GM12878 (cell line): ENCODE measurements around the gene PFKM. TPM values are rescaled to one million over a fixed set of nuclear protein-coding genes. Genes with fewer than 3 reads are reported as not detected.

Experiments
- ATAC-seq: fragments of 200-7000 bp; cut with Tn5 transposase; 3 replicates; pipeline ENCODE4 v1.9.1; 2020; ENCODE audit warnings: mild to moderate bottlenecking, moderate library complexity
- BruUV-seq: library from RNA; stranded (reverse); fragments of 400-500 nt; replicated peaks from 2 replicates; lab custom pipeline; 2021; lab: Mats Ljungman, UMichigan
- CTCF ChIA-PET: fragments of 300-600 bp; sonication (Branson Sonifier 250); formaldehyde crosslinking; extraction: SDS; loops from one replicate; lab custom pipeline; 2021; ENCODE audit warnings: inconsistent platforms; lab: Yijun Ruan, JAX
- POLR2A ChIA-PET: fragments of 350-600 bp; formaldehyde crosslinking; extraction: SDS; loops from one replicate; lab custom pipeline; 2021; ENCODE audit warnings: inconsistent platforms; lab: Charles Lee
- RAD21 ChIA-PET: fragments of 300-600 bp; sonication (Branson Sonifier 250); formaldehyde crosslinking; loops from one replicate; lab custom pipeline; 2023; ENCODE audit warnings: antibody characterized with exemption; ENCODE audit not compliant: unreplicated experiment; lab: Charles Lee
- SMC1A ChIA-PET: fragments of 300-600 bp; sonication (Branson Sonifier 250); formaldehyde crosslinking; loops from one replicate; lab custom pipeline; 2023; ENCODE audit not compliant: unreplicated experiment, uncharacterized antibody; lab: Charles Lee
- DNase-seq: peaks from one replicate; pipeline ENCODE4 v3.0.0-alpha.2; 2011; ENCODE audit warnings: low read depth, low spot score
- FAIRE-seq: peaks from 3 replicates; lab custom pipeline; 2011; peaks lifted over from hg19 to GRCh38; lab: Jason Lieb, UNC
- H2AFZ ChIP-seq: 2 replicates; pipeline ENCODE4 v1.6.0; 2011; ENCODE audit warnings: low read depth, low read length, control low read depth; ENCODE audit not compliant: control insufficient read depth
- H3K27ac ChIP-seq: 2 replicates; pipeline ENCODE4 v1.5.1; 2011; ENCODE audit warnings: control low read depth; ENCODE audit not compliant: control insufficient read depth, insufficient read depth
- H3K27me3 ChIP-seq, 2 experiments: replicated peaks in 1 of 2; 2 replicates each; pipeline versions ENCODE4 v1.6.0 to v1.6.1; 2011; ENCODE audit warnings: low read length in 1 of 2; ENCODE audit not compliant: control insufficient read depth in 2 of 2, insufficient read depth in 2 of 2
- H3K36me3 ChIP-seq, 2 experiments: 2 replicates each; pipeline ENCODE4 v1.5.1; 2011; ENCODE audit warnings: low read length in 1 of 2; ENCODE audit not compliant: control insufficient read depth in 2 of 2, insufficient read depth in 2 of 2
- H3K4me1 ChIP-seq: 2 replicates; pipeline ENCODE4 v1.6.1; 2011; ENCODE audit warnings: mild to moderate bottlenecking, low read length, moderate library complexity, mixed read lengths; ENCODE audit not compliant: control insufficient read depth, insufficient read depth
- H3K4me2 ChIP-seq: 2 replicates; pipeline ENCODE4 v1.6.0; 2011; ENCODE audit warnings: control low read depth; ENCODE audit not compliant: control insufficient read depth, insufficient read depth
- H3K4me3 ChIP-seq: fragments of 200-600 bp; sonication (generic); 2 replicates; pipeline ENCODE4 v1.5.1; 2016
- H3K79me2 ChIP-seq: 2 replicates; pipeline ENCODE4 v1.6.0; 2011; ENCODE audit warnings: low read length; ENCODE audit not compliant: control insufficient read depth, insufficient read depth
- H3K9ac ChIP-seq: 2 replicates; pipeline ENCODE4 v1.8.0; 2011; ENCODE audit warnings: low read length, control low read depth, mixed read lengths; ENCODE audit not compliant: control insufficient read depth, insufficient read depth
- H3K9me3 ChIP-seq: replicated peaks from 3 replicates; pipeline ENCODE4 v1.5.1; 2011; ENCODE audit warnings: mild to moderate bottlenecking, low read length; ENCODE audit not compliant: control insufficient read depth, insufficient read depth
- H4K20me1 ChIP-seq: 2 replicates; pipeline ENCODE4 v1.6.0; 2011; ENCODE audit not compliant: control insufficient read depth, insufficient read depth
- SUZ12 ChIP-seq: fragments of 200-600 bp; sonication (generic); IDR thresholded peaks from one replicate; pipeline ENCODE4 v1.6.1; 2018; ENCODE audit warnings: antibody characterized with exemption, mild to moderate bottlenecking; ENCODE audit not compliant: unreplicated experiment
- ZNF592 ChIP-seq: fragments of 450-650 bp; IDR thresholded peaks from 2 replicates; pipeline ENCODE4 v1.6.1; 2017; ENCODE audit warnings: mild to moderate bottlenecking, moderate library complexity
- WGBS: methylation state at CpG from one replicate; pipeline ENCODE4 v1.1.6; 2016; ENCODE audit warnings: low lambda C conversion rate; ENCODE audit not compliant: insufficient replicate concordance, insufficient coverage; ENCODE audit errors: missing lambda C conversion rate; 5-methylcytosine and 5-hydroxymethylcytosine counted together
- in situ Hi-C: fragments of 300-500 bp; cut with MboI; formaldehyde crosslinking; loops from 9 replicates; pipeline ENCODE4 v1.14.3; 2018; ENCODE audit warnings: mixed read lengths
- intact Hi-C: fragments of 100-400 bp; cut with micrococcal nuclease; formaldehyde crosslinking; loops from one replicate; pipeline ENCODE4 v1.14.2; 2022; ENCODE audit not compliant: unreplicated experiment
- polyA plus RNA-seq, 11 experiments: library from polyadenylated mRNA; depleted of rRNA in 4 of 11; unstranded in 6 of 11; stranded (reverse) in 5 of 11; fragments of >200 nt; fragmentation: Nextera tagmentation in 4 of 11; fragmentation: Illumina TruSeq in 1 of 11; extraction: Ambion mirVana in 4 of 11; extraction: Trizol in 1 of 11; gene quantifications; 1 replicate in 1 of 11; 2 replicates in 10 of 11; pipeline versions ENCODE4 v1.2.1 to v1.2.3, GENCODE V29; 2011 to 2016; ENCODE audit warnings: inconsistent platforms in 2 of 11, missing spikeins in 2 of 11, low read depth in 1 of 11
- total RNA-seq, 4 experiments: library from RNA; depleted of rRNA in 3 of 4; stranded (reverse); fragments of >200 nt in 3 of 4; fragmentation: Illumina TruSeq in 1 of 4; extraction: Trizol in 1 of 4; gene quantifications; 2 replicates each; pipeline versions ENCODE4 v1.2.1 to v1.2.3, GENCODE V29; 2013 to 2021

The PFKM gene
- total and polyA plus RNA-seq, 10 of the 15 experiments (the other 5 are each of a cell fraction or from before 2014, with no cell fraction given), result 27.6 to 80.0 (median 55.8) TPM

GRCh38 chr12:48183876-48184548 lies 64.8 kb downstream of the PFKM start:
- Histone ChIP-seq H2AFZ (peak overlapping the region; percentile 70), H3K36me3 (no peaks in the 10 kb centered on the region), H3K79me2 (no peaks in the 10 kb centered on the region), H3K9ac (no peak overlapping the region), H3K4me1 (peaks cover 5% of the 10 kb centered on the region), H3K27ac (no peak overlapping the region), H4K20me1 (no peaks in the 10 kb centered on the region), H3K4me3 (peak overlapping the region; percentile 83), H3K27me3 (peaks cover 9 to 12% of the 10 kb centered on the region in 2 experiments), H3K9me3 (no peaks in the 10 kb centered on the region; the same call in 2 of the 3 replicates), H3K4me2 (peak overlapping the region; percentile 89)
- POLR2A ChIA-PET, result no interaction called here
- CTCF ChIA-PET, result interaction anchor here (1.6 kb wide), 1 partner anchor 26 kb away, joined by 5 read pairs; the partner anchor contains the start of gene ASB8
- BruUV-seq, result no TSS peak
- peak; percentile 50 for TF ChIP-seq SUZ12
- no peak for TF ChIP-seq ZNF592
- RAD21 ChIA-PET, result no interaction called here
- intact Hi-C loops (no loop called here), in situ Hi-C loops (no loop called here)
- WGBS, result 22% methylated on average over 33 of the region's 61 CpGs
- SMC1A ChIA-PET, result interaction anchor here (1.3 kb wide), 1 partner anchor 13 kb away, joined by 5 read pairs; no protein-coding TSS in a partner anchor
- ATAC-seq (no peak), DNase-seq (no peak), FAIRE-seq (no peak)
